AG04450 (cell line): ENCODE measurements around the gene SLC39A2. TPM values are rescaled to one million over a fixed set of nuclear protein-coding genes. Genes with fewer than 3 reads are reported as not detected.

Experiments used
- CTCF ChIA-PET: fragments of 300-600, 350-600 bp; formaldehyde crosslinking; extraction: SDS; loops from one replicate; lab custom pipeline; 2022; ENCODE audit warnings: antibody characterized with exemption, inconsistent platforms; lab: Charles Lee
- POLR2A ChIA-PET: fragments of 350-600 bp; formaldehyde crosslinking; extraction: SDS; loops from one replicate; lab custom pipeline; 2021; ENCODE audit warnings: antibody characterized with exemption, inconsistent platforms; lab: Yijun Ruan, JAX
- DNase-seq: peaks from one replicate; pipeline ENCODE4 v3.0.0-alpha.2; 2011; ENCODE audit warnings: low read depth, low spot score
- H3K27ac ChIP-seq: one replicate; pipeline ENCODE4 v1.5.1; 2012; ENCODE audit warnings: low read depth, low read length, control low read depth
- H3K27me3 ChIP-seq: one replicate; pipeline ENCODE4 v1.6.0; 2012; ENCODE audit warnings: low read length; ENCODE audit not compliant: control insufficient read depth, insufficient read depth
- H3K4me3 ChIP-seq: 2 replicates; pipeline ENCODE4 v1.5.1; 2011; ENCODE audit warnings: mild to moderate bottlenecking, low read depth, low read length, control low read depth
- H3K9me3 ChIP-seq: 2 replicates; pipeline ENCODE4 v1.5.1; 2012; ENCODE audit warnings: low read length; ENCODE audit not compliant: control insufficient read depth, insufficient read depth
- polyA plus RNA-seq: library from polyadenylated mRNA; depleted of rRNA; stranded (reverse); fragments of >200 nt; gene quantifications from 2 replicates; pipeline ENCODE4 v1.2.3, GENCODE V29; 2011
- TF ChIP-seq, protein P1 (sequence below): IDR thresholded peaks from 2 replicates; pipeline ENCODE4 v1.5.1; 2011; ENCODE audit warnings: low read depth, low read length, control low read depth, inconsistent platforms

The SLC39A2 gene
- polyA plus RNA-seq, 1 experiment: 0.06 TPM

DNA sequence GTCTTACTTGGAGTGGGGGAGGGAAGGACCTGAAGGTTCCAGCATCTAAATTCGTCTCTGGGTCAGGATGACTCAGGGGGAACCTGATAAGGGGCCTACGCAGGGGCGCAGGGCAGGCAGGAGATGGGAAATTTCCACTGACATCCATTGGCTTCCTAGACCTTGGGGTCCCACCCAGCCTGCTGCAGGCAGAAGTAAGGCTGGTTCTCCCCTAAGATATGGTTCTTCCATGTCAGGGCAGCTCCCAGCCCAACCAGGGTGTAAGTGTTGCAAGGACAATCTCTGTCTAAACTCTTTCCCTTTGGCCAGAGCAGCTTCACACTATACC, 27.9 kb downstream of the SLC39A2 start:
- H3K27ac ChIP-seq: no peak overlapping the region
- H3K9me3 ChIP-seq: no peaks in the 10 kb centered on the region; the same call in 1 of the 2 replicates
- H3K27me3 ChIP-seq: peaks cover 70% of the 10 kb centered on the region
- TF ChIP-seq, protein P1, sequence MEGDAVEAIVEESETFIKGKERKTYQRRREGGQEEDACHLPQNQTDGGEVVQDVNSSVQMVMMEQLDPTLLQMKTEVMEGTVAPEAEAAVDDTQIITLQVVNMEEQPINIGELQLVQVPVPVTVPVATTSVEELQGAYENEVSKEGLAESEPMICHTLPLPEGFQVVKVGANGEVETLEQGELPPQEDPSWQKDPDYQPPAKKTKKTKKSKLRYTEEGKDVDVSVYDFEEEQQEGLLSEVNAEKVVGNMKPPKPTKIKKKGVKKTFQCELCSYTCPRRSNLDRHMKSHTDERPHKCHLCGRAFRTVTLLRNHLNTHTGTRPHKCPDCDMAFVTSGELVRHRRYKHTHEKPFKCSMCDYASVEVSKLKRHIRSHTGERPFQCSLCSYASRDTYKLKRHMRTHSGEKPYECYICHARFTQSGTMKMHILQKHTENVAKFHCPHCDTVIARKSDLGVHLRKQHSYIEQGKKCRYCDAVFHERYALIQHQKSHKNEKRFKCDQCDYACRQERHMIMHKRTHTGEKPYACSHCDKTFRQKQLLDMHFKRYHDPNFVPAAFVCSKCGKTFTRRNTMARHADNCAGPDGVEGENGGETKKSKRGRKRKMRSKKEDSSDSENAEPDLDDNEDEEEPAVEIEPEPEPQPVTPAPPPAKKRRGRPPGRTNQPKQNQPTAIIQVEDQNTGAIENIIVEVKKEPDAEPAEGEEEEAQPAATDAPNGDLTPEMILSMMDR: no peak
- H3K4me3 ChIP-seq: no peak overlapping the region
- no peak for DNase-seq
- ChIA-PET CTCF (interaction anchor here (1.1 to 1.6 kb wide), 4 partner anchors 12 to 56 kb away, joined by 4 to 7 read pairs (median 6); no protein-coding TSS in a partner anchor), POLR2A (no interaction called here)

DNA sequence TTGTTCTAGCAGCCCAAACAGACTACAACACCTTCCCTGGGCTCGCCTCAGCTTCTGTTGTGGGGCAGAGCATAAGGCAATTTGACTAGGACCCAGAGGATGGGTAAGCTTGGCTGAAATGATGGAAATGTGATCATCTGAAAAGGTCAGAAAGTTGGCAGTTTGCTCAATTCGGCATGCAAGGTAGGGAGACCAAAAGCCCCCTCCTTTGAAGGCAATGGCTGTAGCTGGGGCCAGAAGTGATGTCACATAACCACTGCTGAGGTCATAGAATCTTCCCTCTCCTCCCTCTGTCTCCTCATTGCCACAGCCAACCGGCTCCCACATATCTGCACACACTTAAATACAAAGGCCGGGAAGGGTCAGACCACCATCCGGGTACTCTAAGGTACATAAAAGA, 30.8 kb downstream of the SLC39A2 start, which contains the start of gene TPPP2:
TSS of gene TPPP2 (plus strand) at position 301 of the 400 bp plus-strand sequence. CDS start 365 bp downstream, outside the sequence.
- ChIA-PET POLR2A (no interaction called here), CTCF (interaction anchor here (3.2 kb wide), 1 partner anchor 15 kb away, joined by 16 read pairs; no protein-coding TSS in a partner anchor)
- no peak within 1 kb of the TSS for H3K27ac ChIP-seq
- DNase-seq: no peak
- no peak within 1 kb of the TSS for H3K4me3 ChIP-seq
- peaks cover 54% of the 10 kb centered on the region for H3K27me3 ChIP-seq
- TF ChIP-seq, protein P1: no peak
- no peaks in the 10 kb centered on the region; the same call in 1 of the 2 replicates for H3K9me3 ChIP-seq

DNA sequence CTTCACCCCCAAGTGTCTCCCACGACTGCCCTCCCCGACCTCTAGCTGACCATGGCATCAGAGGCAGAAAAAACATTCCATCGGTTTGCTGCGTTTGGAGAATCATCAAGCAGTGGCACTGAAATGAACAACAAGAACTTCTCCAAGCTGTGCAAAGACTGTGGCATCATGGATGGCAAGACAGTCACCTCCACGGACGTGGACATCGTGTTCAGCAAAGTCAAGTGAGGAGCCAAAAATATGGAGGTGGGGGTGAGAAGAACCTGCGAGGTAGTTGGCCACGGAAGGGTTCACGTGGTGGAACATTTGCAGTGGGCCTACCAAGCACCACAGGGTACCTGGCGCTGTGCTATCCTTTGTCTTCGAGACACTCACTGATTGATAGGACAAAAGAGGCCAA, 31.4 kb downstream of the SLC39A2 start:
- H3K9me3 ChIP-seq: no peaks in the 10 kb centered on the region; the same call in 1 of the 2 replicates
- TF ChIP-seq, protein P1: no peak
- DNase-seq: no peak
- CTCF ChIA-PET: interaction anchor here (3.2 kb wide), 1 partner anchor 16 kb away, joined by 16 read pairs; no protein-coding TSS in a partner anchor
- H3K27ac ChIP-seq: no peak overlapping the region
- POLR2A ChIA-PET: no interaction called here
- H3K4me3 ChIP-seq: no peak overlapping the region
- H3K27me3 ChIP-seq: peaks cover 54% of the 10 kb centered on the region

DNA sequence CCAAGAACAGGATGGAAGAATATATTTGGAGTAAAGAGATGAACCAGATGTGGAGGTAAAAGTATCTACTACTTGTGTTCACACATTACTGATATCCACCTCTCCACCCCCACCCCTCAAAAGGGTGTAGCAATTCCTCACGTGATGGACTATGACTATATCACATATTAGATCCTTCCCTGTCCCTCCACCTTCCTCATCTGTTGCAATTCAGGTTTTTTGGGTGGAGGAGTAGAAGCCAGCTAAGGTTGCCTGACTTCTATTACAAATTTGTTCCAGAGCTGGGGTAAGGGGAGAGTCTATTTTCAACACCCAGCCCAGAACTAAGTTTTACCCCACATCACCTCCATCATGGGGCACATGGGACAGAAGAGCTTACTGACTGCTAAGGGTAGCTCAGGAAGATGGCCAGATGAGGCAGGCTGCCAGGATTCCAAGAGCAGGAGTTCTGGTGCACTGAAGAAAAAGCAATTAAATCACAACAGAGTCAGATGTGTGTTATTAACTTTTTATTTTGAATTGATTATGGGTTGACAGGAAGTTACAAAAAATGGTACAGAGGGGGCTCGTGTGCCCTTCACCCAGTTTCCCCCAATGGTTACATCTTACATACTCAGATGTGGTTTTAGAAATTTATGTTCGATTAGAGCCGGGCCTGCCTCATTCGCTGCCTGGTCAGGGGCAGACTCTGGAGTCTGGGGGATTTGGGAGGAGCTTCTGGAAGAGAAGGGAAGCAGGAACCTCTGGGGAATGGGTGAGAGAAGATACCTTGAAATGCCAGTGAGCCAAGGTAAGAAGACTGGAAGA, 33.4 kb downstream of the SLC39A2 start:
- Histone ChIP-seq H3K9me3 (no peaks in the 10 kb centered on the region), H3K27ac (no peak overlapping the region), H3K27me3 (peaks cover 42% of the 10 kb centered on the region), H3K4me3 (no peak overlapping the region)
- ChIA-PET POLR2A (no interaction called here), CTCF (interaction anchor here (0.5 to 3.6 kb wide), 6 partner anchors 7 to 62 kb away, joined by 3 to 24 read pairs (median 3); no protein-coding TSS in a partner anchor)
- no peak for DNase-seq
- TF ChIP-seq, protein P1: no peak

DNA sequence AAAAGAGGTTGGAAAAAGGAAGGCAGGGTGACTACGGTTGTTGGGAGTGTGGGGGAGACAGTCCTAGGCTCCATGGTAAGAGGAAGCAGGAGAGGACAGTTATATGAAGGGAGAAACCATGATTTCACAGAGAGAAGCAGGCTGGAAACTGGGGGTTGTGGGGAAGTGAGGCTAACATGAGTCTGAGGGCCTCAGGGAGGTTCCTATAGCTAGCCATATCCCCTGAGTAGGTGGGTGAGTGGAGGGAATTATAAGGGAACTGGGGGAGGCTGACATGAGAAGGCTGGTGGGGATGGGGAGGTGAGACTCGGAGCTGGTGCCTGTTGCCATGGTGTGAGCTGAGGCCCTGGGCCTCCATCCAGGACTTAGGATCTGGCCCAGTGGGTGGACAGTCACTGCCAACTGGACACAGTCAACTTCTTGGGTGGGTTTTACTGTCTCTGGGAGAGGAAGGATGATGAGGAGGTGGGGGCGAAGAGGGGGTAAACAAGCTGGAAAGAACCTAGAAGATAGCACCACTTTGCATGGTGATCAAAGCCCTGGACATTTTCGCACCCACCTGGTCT, 34.1 kb downstream of the SLC39A2 start:
- Histone ChIP-seq H3K27me3 (peaks cover 42% of the 10 kb centered on the region), H3K9me3 (no peaks in the 10 kb centered on the region), H3K27ac (no peak overlapping the region), H3K4me3 (no peak overlapping the region)
- CTCF ChIA-PET: interaction anchor here (1.0 to 3.6 kb wide), 2 partner anchors 18 to 62 kb away, joined by 3 to 24 read pairs; no protein-coding TSS in a partner anchor
- POLR2A ChIA-PET: no interaction called here
- DNase-seq: no peak
- TF ChIP-seq, protein P1: no peak
